ENCODE measurements around the gene DLG2.

Gene DLG2

DNA sequence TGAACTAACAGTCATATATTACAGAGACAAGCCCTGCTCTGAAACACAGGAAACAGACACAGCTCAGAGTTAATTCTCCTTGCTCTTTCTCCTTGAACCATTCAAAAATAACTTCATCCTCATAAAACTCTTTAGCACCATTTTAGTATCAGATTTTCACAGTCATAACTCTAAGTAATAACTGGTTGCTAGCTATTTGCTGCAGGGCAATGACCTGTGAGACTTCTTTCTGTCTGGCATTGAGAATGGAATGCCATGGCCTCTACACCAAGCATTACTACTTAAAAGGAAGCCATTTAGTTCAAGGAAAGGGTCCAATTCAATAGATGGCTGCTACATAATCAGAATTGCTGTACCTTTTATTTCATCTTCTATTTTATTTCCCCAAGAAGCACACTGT is 2154.3 kb downstream of the DLG2 start:
- Histone ChIP-seq H3K27me3 (ENCODE audit: insufficient read depth, low read depth, severe bottlenecking) (no peaks in the 10 kb centered on the region), H3K9me3 (ENCODE audit: severe bottlenecking) (no peaks in the 10 kb centered on the region), H3K4me3 (ENCODE audit: low read depth, low read length) (no peak overlapping the region), H3K27ac (no peak overlapping the region), H3K36me3 (no peaks in the 10 kb centered on the region)
- DNase-seq: no peak
- TF ChIP-seq CTCF (IDR thresholded peaks at IDR 0.05; ENCODE audit: low read depth, low read length): no peak

DNA sequence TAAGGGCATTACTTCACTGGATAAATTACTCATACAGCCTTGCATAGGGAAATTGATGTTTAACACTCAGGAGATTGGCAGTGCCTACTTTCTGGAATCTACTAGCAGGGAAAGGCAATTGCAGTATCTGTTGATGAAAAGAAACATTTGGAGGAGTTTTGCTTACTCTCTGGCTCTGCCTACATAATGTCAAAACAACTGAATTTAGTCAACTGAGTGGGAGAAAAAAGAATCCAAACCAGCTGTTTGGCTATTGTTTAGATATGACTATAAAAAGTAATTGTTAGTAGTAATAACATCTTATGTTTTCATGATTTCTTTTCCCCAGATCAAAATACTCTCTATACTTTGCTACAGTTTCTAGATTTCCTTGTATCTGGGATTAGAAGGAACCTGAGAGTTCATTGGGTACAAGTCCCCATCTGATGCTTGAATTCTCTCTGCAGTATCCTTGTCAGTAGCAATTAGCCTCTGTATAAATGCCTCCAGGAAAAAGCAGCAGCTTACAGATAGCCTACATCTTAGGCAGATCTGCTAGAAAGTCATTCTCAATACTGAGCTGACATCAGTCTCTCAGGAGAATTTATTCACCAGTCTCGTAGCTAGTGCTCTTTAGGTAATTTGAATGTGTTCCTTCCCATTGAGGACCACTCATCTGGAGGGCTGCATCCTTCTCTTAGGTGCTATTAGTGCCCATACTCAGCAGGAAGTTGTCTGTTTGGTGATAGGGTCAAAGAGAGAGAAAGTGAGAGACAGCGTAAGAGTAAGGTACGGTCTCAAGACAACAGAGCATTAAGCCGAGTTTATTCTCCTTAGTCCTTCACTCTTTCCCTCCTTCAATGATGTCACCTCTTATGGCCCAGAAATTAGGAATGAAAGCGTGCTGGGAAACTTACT is 2155.1 kb downstream of the DLG2 start:
- Histone ChIP-seq H3K27ac (no peak overlapping the region), H3K9me3 (ENCODE audit: severe bottlenecking) (no peaks in the 10 kb centered on the region), H3K27me3 (ENCODE audit: insufficient read depth, low read depth, severe bottlenecking) (no peaks in the 10 kb centered on the region), H3K36me3 (no peaks in the 10 kb centered on the region), H3K4me3 (ENCODE audit: low read depth, low read length) (no peak overlapping the region)
- no peak for DNase-seq
- TF ChIP-seq CTCF (IDR thresholded peaks at IDR 0.05; ENCODE audit: low read depth, low read length): no peak

GRCh38 chr11:83467837-83468236 is 2159.3 kb downstream of the DLG2 start:
- no peak for TF ChIP-seq CTCF (IDR thresholded peaks at IDR 0.05; ENCODE audit: low read depth, low read length)
- Histone ChIP-seq H3K9me3 (ENCODE audit: severe bottlenecking) (no peaks in the 10 kb centered on the region), H3K4me3 (ENCODE audit: low read depth, low read length) (no peak overlapping the region), H3K36me3 (no peaks in the 10 kb centered on the region), H3K27me3 (ENCODE audit: insufficient read depth, low read depth, severe bottlenecking) (no peaks in the 10 kb centered on the region), H3K27ac (no peak overlapping the region)
- DNase-seq: no peak

- H3K27me3 ChIP-seq (ENCODE audit: insufficient read depth, low read depth, severe bottlenecking): no peaks in the 10 kb centered on the region
- DNase-seq: no peak
- H3K9me3 ChIP-seq (ENCODE audit: severe bottlenecking): no peaks in the 10 kb centered on the region
- H3K4me3 ChIP-seq (ENCODE audit: low read depth, low read length): no peak overlapping the region
- no peaks in the 10 kb centered on the region for H3K36me3 ChIP-seq
- TF ChIP-seq CTCF (IDR thresholded peaks at IDR 0.05; ENCODE audit: low read depth, low read length): no peak
- no peak overlapping the region for H3K27ac ChIP-seq
These were observed 2162.8 kb downstream of the DLG2 start for GRCh38 chr11:83464160-83464944.

- H3K27ac ChIP-seq: no peak overlapping the region
- TF ChIP-seq CTCF (IDR thresholded peaks at IDR 0.05; ENCODE audit: low read depth, low read length): no peak
- no peaks in the 10 kb centered on the region for H3K36me3 ChIP-seq
- H3K27me3 ChIP-seq (ENCODE audit: insufficient read depth, low read depth, severe bottlenecking): no peaks in the 10 kb centered on the region
- no peak for DNase-seq
- no peaks in the 10 kb centered on the region for H3K9me3 ChIP-seq (ENCODE audit: severe bottlenecking)
- H3K4me3 ChIP-seq (ENCODE audit: low read depth, low read length): no peak overlapping the region
These were observed 2167.3 kb downstream of the DLG2 start for GRCh38 chr11:83459798-83460197.

All from WERI-Rb-1 (cell line).